AG09309 (cell line): ENCODE measurements around the gene LYL1.

ENCODE experiments used
- DNase-seq: peaks from one replicate; pipeline ENCODE4 v3.0.0-alpha.2; 2010; ENCODE audit warnings: low read depth
- H3K4me3 ChIP-seq: 2 replicates; pipeline ENCODE4 v1.5.1; 2011; ENCODE audit warnings: mild to moderate bottlenecking, low read depth, low read length, moderate library complexity; ENCODE audit not compliant: control insufficient read depth
- CTCF ChIP-seq: IDR thresholded peaks from 2 replicates; pipeline ENCODE4 v1.5.1; 2011; ENCODE audit warnings: mild to moderate bottlenecking, low read depth, low read length, inconsistent platforms; ENCODE audit not compliant: insufficient read depth, control insufficient read depth; ENCODE audit errors: missing control alignments

LYL1 gene

GRCh38 chr19:13052447-13053175 lies 50.0 kb downstream of the LYL1 start:
- DNase-seq = no peak
- H3K4me3 ChIP-seq = no peak overlapping the region
- TF ChIP-seq CTCF = no peak

GRCh38 chr19:13051557-13052165 lies 51.0 kb downstream of the LYL1 start:
- H3K4me3 ChIP-seq = no peak overlapping the region
- no peak for DNase-seq
- TF ChIP-seq CTCF = no peak

- H3K4me3 ChIP-seq = no peak overlapping the region
- no peak for DNase-seq
- no peak for TF ChIP-seq CTCF
Observed at GRCh38 chr19:13050274-13050673, 52.4 kb downstream of the LYL1 start.
